ENCODE results near the gene EXOC3.

Gene EXOC3

DNA sequence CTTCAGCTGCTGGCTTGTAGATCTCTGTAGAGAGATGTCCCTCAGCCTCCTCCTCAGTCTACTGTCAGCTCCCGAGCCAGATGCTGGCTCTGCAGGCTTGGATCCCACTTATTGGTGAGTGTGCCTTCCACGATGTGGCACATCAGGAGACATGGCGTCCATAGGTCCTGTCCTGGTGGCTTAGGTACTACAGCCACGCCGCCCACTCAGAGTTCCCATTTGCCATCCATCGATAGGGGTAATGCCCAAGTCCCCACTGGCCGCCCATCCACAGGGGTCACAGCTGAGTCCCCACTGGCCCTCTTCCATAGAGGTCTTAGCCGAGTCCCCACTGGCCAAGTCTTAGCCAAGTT is 17.3 kb downstream of the EXOC3 start:
- TF ChIP-seq POLR2AphosphoS5 (IDR thresholded peaks at IDR 0.05; ENCODE audit: low read depth, low read length) = no peak
- TF ChIP-seq SIN3A (IDR thresholded peaks at IDR 0.05; ENCODE audit: borderline replicate concordance, insufficient read depth, low read length) = no peak
- TF ChIP-seq, protein P1, sequence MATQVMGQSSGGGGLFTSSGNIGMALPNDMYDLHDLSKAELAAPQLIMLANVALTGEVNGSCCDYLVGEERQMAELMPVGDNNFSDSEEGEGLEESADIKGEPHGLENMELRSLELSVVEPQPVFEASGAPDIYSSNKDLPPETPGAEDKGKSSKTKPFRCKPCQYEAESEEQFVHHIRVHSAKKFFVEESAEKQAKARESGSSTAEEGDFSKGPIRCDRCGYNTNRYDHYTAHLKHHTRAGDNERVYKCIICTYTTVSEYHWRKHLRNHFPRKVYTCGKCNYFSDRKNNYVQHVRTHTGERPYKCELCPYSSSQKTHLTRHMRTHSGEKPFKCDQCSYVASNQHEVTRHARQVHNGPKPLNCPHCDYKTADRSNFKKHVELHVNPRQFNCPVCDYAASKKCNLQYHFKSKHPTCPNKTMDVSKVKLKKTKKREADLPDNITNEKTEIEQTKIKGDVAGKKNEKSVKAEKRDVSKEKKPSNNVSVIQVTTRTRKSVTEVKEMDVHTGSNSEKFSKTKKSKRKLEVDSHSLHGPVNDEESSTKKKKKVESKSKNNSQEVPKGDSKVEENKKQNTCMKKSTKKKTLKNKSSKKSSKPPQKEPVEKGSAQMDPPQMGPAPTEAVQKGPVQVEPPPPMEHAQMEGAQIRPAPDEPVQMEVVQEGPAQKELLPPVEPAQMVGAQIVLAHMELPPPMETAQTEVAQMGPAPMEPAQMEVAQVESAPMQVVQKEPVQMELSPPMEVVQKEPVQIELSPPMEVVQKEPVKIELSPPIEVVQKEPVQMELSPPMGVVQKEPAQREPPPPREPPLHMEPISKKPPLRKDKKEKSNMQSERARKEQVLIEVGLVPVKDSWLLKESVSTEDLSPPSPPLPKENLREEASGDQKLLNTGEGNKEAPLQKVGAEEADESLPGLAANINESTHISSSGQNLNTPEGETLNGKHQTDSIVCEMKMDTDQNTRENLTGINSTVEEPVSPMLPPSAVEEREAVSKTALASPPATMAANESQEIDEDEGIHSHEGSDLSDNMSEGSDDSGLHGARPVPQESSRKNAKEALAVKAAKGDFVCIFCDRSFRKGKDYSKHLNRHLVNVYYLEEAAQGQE (IDR thresholded peaks at IDR 0.05; ENCODE audit: insufficient read depth in 1 of 2, low read depth in 2 of 2, low read length in 2 of 2) = no peak
- no peak for TF ChIP-seq FOXP2 (optimal IDR thresholded peaks at IDR 0.05; ENCODE audit: borderline replicate concordance, extremely low read depth, extremely low read length, insufficient read depth)
- TF ChIP-seq TAF1 (IDR thresholded peaks at IDR 0.05; ENCODE audit: borderline replicate concordance, insufficient read depth, low read length) = no peak

DNA sequence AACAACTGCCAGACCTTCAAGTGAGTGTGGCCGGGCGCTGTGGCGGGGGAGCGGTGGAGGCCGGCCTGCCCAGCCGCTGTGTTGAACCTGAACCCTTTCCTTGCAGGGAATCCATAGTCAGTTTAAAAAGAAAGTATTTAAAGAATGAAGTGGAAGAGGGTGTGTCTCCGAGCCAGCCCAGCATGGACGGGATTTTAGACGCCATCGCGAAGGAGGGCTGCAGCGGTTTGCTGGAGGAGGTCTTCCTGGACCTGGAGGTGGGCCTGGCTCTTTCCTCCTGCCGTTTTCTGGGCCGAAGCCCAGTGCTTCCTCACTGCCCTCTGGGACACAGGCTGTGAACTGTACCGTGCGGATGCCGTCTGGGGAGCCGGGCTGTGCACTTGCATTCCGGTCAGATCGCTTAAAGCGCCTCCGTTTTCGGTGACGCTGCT is 19.1 kb downstream of the EXOC3 start:
- TF ChIP-seq TAF1 (IDR thresholded peaks at IDR 0.05; ENCODE audit: borderline replicate concordance, insufficient read depth, low read length) (no peak), FOXP2 (optimal IDR thresholded peaks at IDR 0.05; ENCODE audit: borderline replicate concordance, extremely low read depth, extremely low read length, insufficient read depth) (no peak), SIN3A (IDR thresholded peaks at IDR 0.05; ENCODE audit: borderline replicate concordance, insufficient read depth, low read length) (no peak), POLR2AphosphoS5 (IDR thresholded peaks at IDR 0.05; ENCODE audit: low read depth, low read length) (no peak)
- TF ChIP-seq, protein P1 (IDR thresholded peaks at IDR 0.05; ENCODE audit: insufficient read depth in 1 of 2, low read depth in 2 of 2, low read length in 2 of 2) = no peak

DNA sequence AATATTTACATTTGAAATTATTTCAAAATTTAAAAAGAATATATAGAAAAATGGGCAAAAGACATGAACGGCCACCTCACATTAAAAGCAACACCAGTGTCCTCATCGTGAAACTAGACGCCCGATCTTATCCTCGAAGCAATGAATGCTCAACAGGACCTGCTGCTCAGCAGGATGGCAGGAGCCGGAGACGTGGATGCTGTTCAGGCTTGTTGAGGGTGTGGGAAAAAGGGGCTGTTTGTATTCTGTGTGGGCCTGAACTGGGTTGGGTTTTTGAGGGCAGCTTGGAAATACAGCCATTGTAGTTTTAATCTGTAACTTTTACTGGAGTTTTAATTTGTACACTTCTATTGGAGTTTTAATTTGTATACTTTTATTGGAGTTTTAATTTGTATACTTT is 20.3 kb downstream of the EXOC3 start:
- TF ChIP-seq SIN3A (IDR thresholded peaks at IDR 0.05; ENCODE audit: borderline replicate concordance, insufficient read depth, low read length) = no peak
- no peak for TF ChIP-seq TAF1 (IDR thresholded peaks at IDR 0.05; ENCODE audit: borderline replicate concordance, insufficient read depth, low read length)
- TF ChIP-seq FOXP2 (optimal IDR thresholded peaks at IDR 0.05; ENCODE audit: borderline replicate concordance, extremely low read depth, extremely low read length, insufficient read depth) = no peak
- TF ChIP-seq POLR2AphosphoS5 (IDR thresholded peaks at IDR 0.05; ENCODE audit: low read depth, low read length) = no peak
- TF ChIP-seq, protein P1 (IDR thresholded peaks at IDR 0.05; ENCODE audit: insufficient read depth in 1 of 2, low read depth in 2 of 2, low read length in 2 of 2) = no peak

DNA sequence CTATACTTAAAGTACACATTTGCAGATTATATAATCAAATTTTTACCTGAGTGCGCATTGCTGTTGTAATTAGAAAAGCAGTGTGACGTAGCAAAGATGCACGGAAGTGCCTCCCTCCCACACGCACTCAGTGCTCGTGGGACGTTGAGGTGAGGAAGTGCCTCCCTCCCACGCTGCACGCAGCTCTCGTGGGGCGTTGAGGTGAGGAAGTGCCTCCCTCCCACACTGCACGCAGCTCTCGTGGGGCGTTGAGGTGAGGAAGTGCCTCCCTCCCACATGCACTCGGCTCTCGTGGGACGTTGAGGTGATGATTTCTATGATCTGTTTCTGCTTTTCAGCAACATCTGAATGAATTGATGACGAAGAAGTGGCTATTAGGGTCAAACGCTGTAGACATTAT is 21.0 kb downstream of the EXOC3 start:
- TF ChIP-seq SIN3A (IDR thresholded peaks at IDR 0.05; ENCODE audit: borderline replicate concordance, insufficient read depth, low read length) (no peak), FOXP2 (optimal IDR thresholded peaks at IDR 0.05; ENCODE audit: borderline replicate concordance, extremely low read depth, extremely low read length, insufficient read depth) (no peak), TAF1 (IDR thresholded peaks at IDR 0.05; ENCODE audit: borderline replicate concordance, insufficient read depth, low read length) (no peak), POLR2AphosphoS5 (IDR thresholded peaks at IDR 0.05; ENCODE audit: low read depth, low read length) (no peak)
- TF ChIP-seq, protein P1 (IDR thresholded peaks at IDR 0.05; ENCODE audit: insufficient read depth in 1 of 2, low read depth in 2 of 2, low read length in 2 of 2) = no peak

DNA sequence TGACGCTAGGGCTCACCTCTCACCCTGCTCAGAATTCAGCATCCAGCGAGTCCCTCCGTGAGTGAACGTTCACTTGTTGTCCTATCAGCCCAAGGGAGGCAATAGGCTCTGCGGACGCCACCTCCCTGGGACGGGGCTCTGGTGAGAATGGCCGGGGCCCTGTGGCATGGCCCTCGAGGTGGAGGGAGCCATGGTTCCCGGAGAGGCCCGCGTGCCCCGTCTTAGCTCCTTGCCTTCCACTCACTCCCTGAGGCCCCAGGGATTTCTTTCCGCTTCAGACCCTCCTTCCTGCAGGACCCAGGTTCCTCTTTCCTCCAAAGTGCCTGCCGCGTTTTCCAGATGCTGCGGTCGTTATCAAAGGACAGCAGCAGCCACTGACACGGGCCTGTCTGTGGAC is 21.5 kb downstream of the EXOC3 start:
- TF ChIP-seq, protein P1 (IDR thresholded peaks at IDR 0.05; ENCODE audit: insufficient read depth in 1 of 2, low read depth in 2 of 2, low read length in 2 of 2) = no peak
- no peak for TF ChIP-seq POLR2AphosphoS5 (IDR thresholded peaks at IDR 0.05; ENCODE audit: low read depth, low read length)
- no peak for TF ChIP-seq SIN3A (IDR thresholded peaks at IDR 0.05; ENCODE audit: borderline replicate concordance, insufficient read depth, low read length)
- no peak for TF ChIP-seq TAF1 (IDR thresholded peaks at IDR 0.05; ENCODE audit: borderline replicate concordance, insufficient read depth, low read length)

Data from PFSK-1 (cell line).